Activated CD4-positive, alpha-beta memory T cell treated with anti-CD3 and anti-CD28 coated beads for 36 hours (primary cell): ENCODE results near the gene CAMK2B. TPM values are rescaled to one million over a fixed set of nuclear protein-coding genes. Genes with fewer than 3 reads are reported as not detected.

Source experiments
- CTCF ChIA-PET: fragments of 350-600 bp; sonication (Branson Sonifier 250); formaldehyde crosslinking; loops from one replicate; lab custom pipeline; 2021; ENCODE audit warnings: antibody characterized with exemption, inconsistent platforms; lab: Charles Lee
- POLR2A ChIA-PET: fragments of 350-600 bp; sonication (Branson Sonifier 250); formaldehyde crosslinking; loops from one replicate; lab custom pipeline; 2021; ENCODE audit warnings: antibody characterized with exemption; lab: Charles Lee
- DNase-seq: peaks from one replicate; pipeline ENCODE4 v3.0.0-alpha.2; 2020
- H3K27ac Mint-ChIP-seq: one replicate; pipeline ENCODE4 v1.8.0; 2021; ENCODE audit warnings: mixed read lengths
- H3K27me3 Mint-ChIP-seq: one replicate; pipeline ENCODE4 v1.8.0; 2021; ENCODE audit warnings: mixed read lengths
- H3K36me3 Mint-ChIP-seq: one replicate; pipeline ENCODE4 v1.8.0; 2021; ENCODE audit warnings: mixed read lengths
- H3K4me1 Mint-ChIP-seq: one replicate; pipeline ENCODE4 v1.8.0; 2021; ENCODE audit warnings: low read depth, mixed read lengths
- H3K4me3 Mint-ChIP-seq: one replicate; pipeline ENCODE4 v1.8.0; 2021; ENCODE audit warnings: mild to moderate bottlenecking, mixed read lengths
- H3K9me3 Mint-ChIP-seq: one replicate; pipeline ENCODE4 v1.8.0; 2021; ENCODE audit warnings: mixed read lengths
- intact Hi-C: fragments of 100-400 bp; cut with micrococcal nuclease; formaldehyde crosslinking; loops from one replicate; pipeline ENCODE4 v1.15.1; 2023
- total RNA-seq, 2 experiments: library from RNA; stranded (reverse); gene quantifications; one replicate each; pipeline ENCODE4 v1.2.3, GENCODE V29; 2021

The CAMK2B gene
- total RNA-seq, 2 experiments from 2014 or later = 0.46 to 0.76 TPM

DNA sequence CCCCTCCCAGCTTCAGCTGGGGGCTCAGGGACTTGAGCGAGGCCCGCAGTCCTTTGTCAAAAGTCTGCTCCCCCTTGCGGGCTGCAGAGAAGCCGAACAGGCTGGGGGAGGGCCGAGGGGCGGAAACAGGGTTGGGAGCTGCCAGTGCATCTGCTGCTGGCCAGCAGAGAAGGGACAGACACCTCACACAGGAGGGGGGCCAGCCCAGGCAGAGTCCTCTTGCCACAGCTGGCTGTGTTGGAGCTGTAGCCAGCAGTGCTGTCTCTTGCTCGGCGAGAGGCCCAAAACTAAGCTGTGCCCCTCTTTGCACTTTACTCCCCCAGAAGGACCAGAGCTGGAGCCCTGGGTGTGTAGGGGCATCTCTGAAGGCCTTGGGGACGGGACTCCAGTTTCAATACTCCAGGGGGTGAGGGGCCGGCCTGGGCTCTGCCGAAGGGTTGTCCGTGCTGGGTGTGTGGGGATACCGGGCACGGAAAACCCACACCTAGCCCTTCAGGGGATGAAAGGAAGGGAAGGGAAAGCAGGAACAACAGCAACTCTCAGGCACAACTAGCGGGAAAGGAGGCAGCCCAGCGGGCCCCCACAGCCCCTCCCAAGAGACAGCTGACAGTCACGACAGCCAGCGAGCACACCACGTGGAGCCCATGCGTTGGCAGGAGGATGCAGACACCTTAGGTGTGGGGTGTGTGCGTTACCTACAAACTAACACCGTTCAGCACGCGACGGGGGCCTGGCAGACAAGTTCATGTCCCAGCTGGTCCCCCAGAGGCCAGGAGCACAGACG lies 106.8 kb downstream of the CAMK2B start:
- intact Hi-C loops = no loop called here
- Mint-ChIP-seq H3K4me3 (no peak overlapping the region), H3K36me3 (peaks cover 3% of the 10 kb centered on the region), H3K9me3 (no peaks in the 10 kb centered on the region), H3K27me3 (no peaks in the 10 kb centered on the region), H3K27ac (no peak overlapping the region), H3K4me1 (no peaks in the 10 kb centered on the region)
- no peak for DNase-seq
- POLR2A ChIA-PET = no interaction called here
- CTCF ChIA-PET = no interaction called here

DNA sequence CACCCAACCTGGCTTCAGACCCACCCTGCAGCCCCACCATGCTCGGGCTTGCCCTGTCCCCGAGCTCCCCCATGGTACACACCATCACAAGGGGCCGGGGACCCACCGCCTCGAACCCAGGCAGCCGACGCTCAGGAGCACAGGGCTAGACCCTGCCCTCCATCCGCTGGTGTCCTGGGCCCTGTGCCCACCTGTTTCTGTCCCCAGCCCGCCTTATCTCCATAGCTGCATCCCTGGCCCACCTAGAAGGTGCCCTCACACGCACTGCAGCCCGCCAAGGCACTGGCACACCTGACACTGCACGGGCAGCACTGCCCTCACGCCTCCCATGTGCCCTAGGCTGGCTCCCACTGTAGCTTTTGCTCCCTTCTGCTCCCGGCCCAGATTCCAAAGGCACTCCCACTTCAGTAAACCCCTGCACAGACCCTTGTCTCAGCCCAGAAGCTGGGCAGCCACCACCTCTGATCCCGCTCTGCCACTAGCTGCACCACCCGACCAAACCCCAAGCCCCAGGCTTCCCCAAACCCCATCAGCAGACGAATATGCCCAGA lies 107.5 kb downstream of the CAMK2B start:
- intact Hi-C loops = no loop called here

DNA sequence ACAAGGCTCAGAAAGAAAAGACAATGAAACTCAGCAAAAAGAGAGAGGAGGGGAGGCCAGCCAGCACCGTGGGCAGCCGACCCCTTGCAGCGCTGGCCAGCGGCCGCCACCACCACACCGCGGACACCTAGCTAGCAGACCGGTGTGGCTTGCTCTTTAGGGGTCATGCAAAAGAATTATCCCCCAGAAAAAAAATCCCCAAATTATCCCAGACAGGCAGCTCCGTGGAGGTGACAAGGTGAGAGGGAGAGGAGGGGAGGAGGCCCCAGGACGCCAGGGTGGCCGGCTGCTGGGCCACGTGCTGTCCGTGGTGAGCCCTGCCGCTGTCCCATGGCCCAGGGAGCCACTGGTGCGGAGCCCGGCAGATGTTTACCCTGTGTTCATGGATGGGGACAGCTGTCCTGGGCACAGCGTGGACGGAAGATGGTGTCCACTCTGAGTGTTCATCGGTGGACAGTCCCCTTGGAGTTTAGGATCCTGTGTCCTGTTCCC lies 108.1 kb downstream of the CAMK2B start:
- Mint-ChIP-seq H3K4me3 (no peak overlapping the region), H3K27ac (no peak overlapping the region), H3K9me3 (no peaks in the 10 kb centered on the region), H3K27me3 (no peaks in the 10 kb centered on the region), H3K4me1 (no peaks in the 10 kb centered on the region), H3K36me3 (peaks cover 3% of the 10 kb centered on the region)
- DNase-seq = no peak
- intact Hi-C loops = no loop called here
- ChIA-PET CTCF (no interaction called here), POLR2A (no interaction called here)

More for the DNA sequence above, 107.5 kb downstream of the CAMK2B start:
- H3K4me1 Mint-ChIP-seq = no peaks in the 10 kb centered on the region
- no peak overlapping the region for H3K4me3 Mint-ChIP-seq
- peaks cover 3% of the 10 kb centered on the region for H3K36me3 Mint-ChIP-seq
- ChIA-PET POLR2A (no interaction called here), CTCF (no interaction called here)
- H3K9me3 Mint-ChIP-seq = no peaks in the 10 kb centered on the region
- no peak overlapping the region for H3K27ac Mint-ChIP-seq
- H3K27me3 Mint-ChIP-seq = no peaks in the 10 kb centered on the region
- DNase-seq = no peak

DNA sequence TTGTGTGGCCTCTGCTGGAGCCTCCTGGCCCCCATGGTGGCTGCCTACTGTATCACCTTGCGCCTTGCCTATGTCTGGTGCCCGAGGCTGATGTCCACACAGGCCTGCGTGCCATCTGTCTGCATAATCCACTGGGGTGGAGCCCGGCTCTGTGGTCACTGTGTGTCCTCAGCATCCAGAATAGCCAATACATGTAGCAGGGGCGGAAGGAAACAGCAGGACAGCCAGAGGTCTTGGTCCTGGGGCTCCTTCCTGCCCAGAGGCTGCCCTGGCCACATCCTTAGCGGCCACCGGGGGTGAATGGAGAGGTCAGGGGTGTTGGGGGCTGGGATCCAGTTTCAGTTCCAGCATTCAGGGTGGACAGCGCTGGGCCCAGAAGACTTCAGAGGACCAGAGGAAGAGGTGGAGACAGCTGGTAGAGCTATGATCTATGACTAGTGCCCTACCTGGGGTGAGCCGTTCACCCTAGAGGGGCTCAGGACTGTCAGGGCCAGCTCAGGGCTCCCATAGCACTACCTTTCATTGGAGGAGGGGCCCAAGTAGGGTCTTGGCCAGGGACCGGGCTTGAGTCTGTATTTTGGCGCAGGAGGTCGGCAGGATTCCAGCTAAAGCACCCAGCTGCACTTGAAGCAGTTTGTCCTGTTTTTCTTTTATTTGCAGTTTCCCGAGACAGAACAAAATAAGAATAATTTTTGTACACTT lies 108.7 kb downstream of the CAMK2B start:
- H3K27me3 Mint-ChIP-seq = no peaks in the 10 kb centered on the region
- H3K27ac Mint-ChIP-seq = no peak overlapping the region
- H3K4me1 Mint-ChIP-seq = no peaks in the 10 kb centered on the region
- intact Hi-C loops = no loop called here
- H3K36me3 Mint-ChIP-seq = peaks cover 4% of the 10 kb centered on the region
- DNase-seq = no peak
- CTCF ChIA-PET = no interaction called here
- no peak overlapping the region for H3K4me3 Mint-ChIP-seq
- POLR2A ChIA-PET = no interaction called here
- no peaks in the 10 kb centered on the region for H3K9me3 Mint-ChIP-seq

DNA sequence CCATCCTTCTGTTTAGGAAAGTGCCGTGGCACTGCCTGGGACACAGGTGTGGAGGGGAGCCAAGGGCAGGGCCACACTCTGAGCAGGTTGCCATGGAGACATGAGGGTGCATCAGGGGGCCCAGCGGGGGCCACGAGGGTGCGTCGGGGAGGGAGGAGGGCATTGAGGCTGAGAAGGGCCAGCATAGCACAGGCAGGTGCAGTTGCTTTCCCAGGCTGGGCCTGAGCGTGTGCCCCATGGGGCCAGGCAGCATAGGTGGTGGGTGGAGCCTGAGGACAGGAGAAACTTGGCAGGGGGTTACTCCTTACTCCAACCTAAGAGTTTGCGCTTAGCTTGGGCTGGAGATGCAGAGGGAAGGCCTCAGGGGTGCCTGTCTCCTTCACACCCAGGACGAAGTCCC lies 109.4 kb downstream of the CAMK2B start:
- CTCF ChIA-PET = no interaction called here
- intact Hi-C loops = no loop called here
- Mint-ChIP-seq H3K27ac (no peak overlapping the region), H3K4me3 (no peak overlapping the region), H3K36me3 (peaks cover 10% of the 10 kb centered on the region), H3K27me3 (no peaks in the 10 kb centered on the region), H3K9me3 (no peaks in the 10 kb centered on the region), H3K4me1 (no peaks in the 10 kb centered on the region)
- no peak for DNase-seq
- POLR2A ChIA-PET = no interaction called here

DNA sequence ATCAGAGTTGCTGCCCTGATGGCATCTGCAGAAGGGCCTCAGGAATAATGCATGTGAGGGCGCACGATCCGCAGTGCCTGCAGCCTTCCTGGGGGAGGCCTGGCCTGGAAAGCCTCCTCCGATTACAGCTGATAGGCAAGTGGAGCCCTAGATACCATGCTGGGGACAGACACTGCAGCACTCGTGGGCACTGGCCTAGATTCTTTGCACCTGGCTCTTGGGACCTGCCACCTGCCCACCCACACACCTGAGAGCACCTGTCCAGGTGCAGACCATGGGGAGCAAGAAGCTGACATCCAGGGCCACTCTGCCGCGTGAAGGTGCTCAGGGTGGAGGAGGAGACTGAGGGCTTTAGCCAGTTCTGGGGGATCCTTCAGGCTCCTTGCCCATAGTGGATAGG lies 109.9 kb downstream of the CAMK2B start:
- no peaks in the 10 kb centered on the region for H3K9me3 Mint-ChIP-seq
- no peak for DNase-seq
- no peak overlapping the region for H3K4me3 Mint-ChIP-seq
- H3K36me3 Mint-ChIP-seq = peaks cover 12% of the 10 kb centered on the region
- H3K27me3 Mint-ChIP-seq = no peaks in the 10 kb centered on the region
- ChIA-PET CTCF (interaction anchor here (1.3 kb wide), 1 partner anchor 15 kb away, joined by 6 read pairs; the partner anchor contains the start of gene YKT6), POLR2A (no interaction called here)
- H3K27ac Mint-ChIP-seq = no peak overlapping the region
- intact Hi-C loops = no loop called here
- no peaks in the 10 kb centered on the region for H3K4me1 Mint-ChIP-seq

DNA sequence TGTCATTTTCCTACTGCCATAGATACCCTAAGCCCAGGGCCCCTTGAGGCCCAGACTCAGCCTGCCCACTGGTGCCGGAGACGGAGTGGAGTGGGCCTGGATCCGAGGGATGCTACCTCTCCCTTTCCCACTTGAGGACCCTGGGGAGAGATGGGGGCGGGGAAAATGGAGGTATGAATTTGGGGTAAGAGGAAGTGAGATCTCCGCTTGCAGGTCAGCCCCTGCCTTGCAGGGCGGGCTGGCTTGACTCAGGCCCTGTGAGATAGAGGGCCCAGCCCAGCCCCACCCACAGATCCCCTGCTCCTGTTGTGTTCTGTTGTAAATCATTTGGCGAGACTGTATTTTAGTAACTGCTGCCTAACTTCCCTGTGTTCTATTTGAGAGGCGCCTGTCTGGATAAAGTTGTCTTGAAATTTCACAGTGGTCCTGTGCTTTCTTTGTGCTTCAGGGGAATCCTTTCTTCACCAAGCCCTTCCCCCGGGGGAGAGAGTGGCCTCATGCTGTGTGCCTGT lies 111.5 kb downstream of the CAMK2B start:
- intact Hi-C loops = no loop called here
- no peak for DNase-seq
- ChIA-PET POLR2A (no interaction called here), CTCF (interaction anchor here (0.9 kb wide), 1 partner anchor 194 kb away, joined by 3 read pairs; no protein-coding TSS in a partner anchor)
- no peak overlapping the region for H3K27ac Mint-ChIP-seq
- no peaks in the 10 kb centered on the region for H3K27me3 Mint-ChIP-seq
- no peaks in the 10 kb centered on the region for H3K4me1 Mint-ChIP-seq
- no peak overlapping the region for H3K4me3 Mint-ChIP-seq
- H3K9me3 Mint-ChIP-seq = no peaks in the 10 kb centered on the region
- H3K36me3 Mint-ChIP-seq = peaks cover 21% of the 10 kb centered on the region

DNA sequence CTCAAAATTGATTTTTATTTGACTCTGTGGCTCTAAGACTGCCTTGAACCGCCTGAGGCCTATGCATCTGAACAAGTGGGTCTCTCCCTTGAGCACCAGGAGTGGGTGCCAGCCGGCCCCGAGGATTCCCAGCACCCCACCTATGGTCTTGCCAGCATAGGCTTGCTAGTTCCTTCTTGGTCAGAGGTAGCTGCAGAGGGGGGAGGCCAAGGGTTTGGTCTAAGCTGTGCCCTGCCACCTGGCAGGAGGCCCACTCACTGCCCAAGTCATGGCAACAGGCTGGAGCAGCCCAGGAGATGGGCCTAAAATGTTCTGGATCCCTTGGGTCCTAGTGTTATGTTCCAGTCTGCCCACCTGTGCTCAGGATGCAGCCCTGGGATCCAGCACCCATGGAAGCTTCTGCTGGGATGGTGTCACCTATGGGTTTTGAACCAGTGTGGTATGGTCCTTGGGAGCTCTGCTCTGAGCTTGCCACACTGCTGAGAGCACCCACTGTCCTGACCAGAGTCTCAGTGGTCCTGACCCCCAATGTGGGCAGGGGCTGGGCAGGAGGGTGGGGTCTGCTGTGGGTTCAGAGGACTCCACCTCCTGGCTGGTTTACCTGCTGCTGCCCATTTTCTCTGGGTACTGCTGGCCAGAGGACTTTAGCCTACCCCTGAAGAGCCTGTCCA lies 112.1 kb downstream of the CAMK2B start:
- Mint-ChIP-seq H3K27ac (no peak overlapping the region), H3K36me3 (peaks cover 24% of the 10 kb centered on the region), H3K4me1 (no peaks in the 10 kb centered on the region), H3K27me3 (no peaks in the 10 kb centered on the region), H3K4me3 (no peak overlapping the region), H3K9me3 (no peaks in the 10 kb centered on the region)
- ChIA-PET POLR2A (no interaction called here), CTCF (interaction anchor here (0.9 kb wide), 1 partner anchor 193 kb away, joined by 3 read pairs; no protein-coding TSS in a partner anchor)
- intact Hi-C loops = no loop called here
- DNase-seq = no peak

DNA sequence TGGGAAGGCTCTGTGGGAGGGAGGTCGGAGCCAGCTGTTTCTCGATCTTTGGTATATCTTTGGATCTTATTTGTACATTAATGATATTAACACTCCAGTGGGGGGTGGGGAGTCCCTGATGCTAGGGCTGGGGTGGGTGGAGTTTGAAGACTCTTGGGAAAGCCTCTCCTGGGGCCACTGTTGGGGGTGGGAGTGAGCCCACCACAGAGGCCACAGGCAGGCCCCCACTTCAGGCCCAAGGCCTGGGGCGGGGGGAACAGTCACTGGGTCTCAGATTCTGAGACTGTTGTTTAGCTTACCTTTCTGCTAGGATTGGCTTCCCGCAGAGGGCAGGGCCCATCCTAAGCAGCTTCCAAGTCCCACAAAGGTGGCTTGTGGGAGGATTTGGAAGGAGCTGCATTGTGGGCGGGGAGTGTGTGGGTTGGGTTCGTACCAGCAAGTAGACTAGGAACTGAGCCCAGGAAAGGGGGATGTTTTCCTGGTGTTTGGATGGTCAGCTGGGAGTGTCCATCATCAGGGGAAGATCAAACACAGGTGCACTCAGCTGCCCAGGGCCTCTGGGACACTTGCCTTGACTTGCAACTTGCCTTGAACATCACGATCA lies 112.7 kb downstream of the CAMK2B start:
- Mint-ChIP-seq H3K27me3 (no peaks in the 10 kb centered on the region), H3K9me3 (no peaks in the 10 kb centered on the region), H3K4me1 (no peaks in the 10 kb centered on the region), H3K36me3 (peaks cover 27% of the 10 kb centered on the region), H3K4me3 (no peak overlapping the region), H3K27ac (no peak overlapping the region)
- CTCF ChIA-PET = no interaction called here
- POLR2A ChIA-PET = no interaction called here
- no peak for DNase-seq
- intact Hi-C loops = no loop called here

DNA sequence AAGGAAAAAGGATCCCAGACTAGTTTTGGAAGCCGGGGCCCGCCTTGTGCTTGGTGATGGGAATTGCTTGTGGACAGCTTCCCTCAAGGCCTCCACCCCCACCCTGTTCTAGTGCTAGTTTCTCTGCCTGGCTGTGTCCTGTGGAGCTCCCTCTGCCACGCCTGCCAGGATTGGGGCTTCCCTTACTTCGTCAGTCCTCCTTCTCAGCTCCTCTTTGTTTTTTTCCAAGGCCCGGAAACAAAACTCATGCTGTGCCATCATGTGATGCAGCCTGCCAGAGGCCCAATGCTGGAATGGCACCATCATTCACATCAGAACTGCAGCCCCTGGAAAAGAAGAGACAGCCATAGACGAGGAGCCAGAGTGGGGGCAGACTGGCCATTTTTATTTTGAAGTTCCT lies 113.4 kb downstream of the CAMK2B start:
- Mint-ChIP-seq H3K36me3 (peaks cover 27% of the 10 kb centered on the region), H3K9me3 (no peaks in the 10 kb centered on the region), H3K27me3 (no peaks in the 10 kb centered on the region), H3K4me1 (no peaks in the 10 kb centered on the region), H3K4me3 (no peak overlapping the region), H3K27ac (no peak overlapping the region)
- intact Hi-C loops = no loop called here
- POLR2A ChIA-PET = no interaction called here
- CTCF ChIA-PET = no interaction called here
- DNase-seq = no peak

DNA sequence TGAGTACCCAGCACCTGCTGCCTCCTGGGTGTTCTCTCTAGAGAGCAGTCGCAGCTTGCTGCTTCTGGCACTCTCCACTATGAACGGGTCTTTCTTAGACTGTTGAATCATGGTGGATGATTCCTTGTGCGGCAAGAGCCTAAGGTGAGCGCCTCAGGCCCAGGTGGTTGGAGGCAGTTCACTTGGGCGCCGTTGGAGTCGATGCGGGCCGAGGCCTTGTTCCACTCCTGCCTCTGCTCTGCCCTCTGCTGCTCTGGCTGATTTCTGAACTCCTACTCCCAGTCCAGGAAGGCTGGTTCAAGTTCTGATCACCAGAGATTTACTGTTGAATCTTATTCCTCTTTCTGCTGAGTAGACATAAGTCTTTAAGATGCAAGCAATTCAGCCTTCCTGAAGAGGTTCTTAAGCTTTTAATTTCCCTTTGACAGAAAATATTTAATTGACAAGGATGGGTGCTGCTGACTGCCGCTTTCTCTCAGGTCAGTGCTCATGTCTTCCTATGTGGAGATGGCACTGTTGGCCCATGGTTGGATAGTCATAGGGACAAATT lies 114.2 kb downstream of the CAMK2B start:
- ChIA-PET POLR2A (no interaction called here), CTCF (no interaction called here)
- H3K36me3 Mint-ChIP-seq = peaks cover 29% of the 10 kb centered on the region
- no peak for DNase-seq
- intact Hi-C loops = no loop called here
- no peaks in the 10 kb centered on the region for H3K9me3 Mint-ChIP-seq
- no peaks in the 10 kb centered on the region for H3K4me1 Mint-ChIP-seq
- no peaks in the 10 kb centered on the region for H3K27me3 Mint-ChIP-seq
- H3K4me3 Mint-ChIP-seq = no peak overlapping the region
- no peak overlapping the region for H3K27ac Mint-ChIP-seq
